SK-N-SH (cell line): ENCODE results near the gene FGF19. TPM values are rescaled to one million over a fixed set of nuclear protein-coding genes. Genes with fewer than 3 reads are reported as not detected.

Experiments used
- CTCF ChIA-PET: fragments of 300-600, 350-600 bp; formaldehyde crosslinking; extraction: SDS; loops from one replicate; lab custom pipeline; 2021; lab: Yijun Ruan, JAX
- POLR2A ChIA-PET: fragments of 350-600 bp; sonication (Branson Sonifier 250); formaldehyde crosslinking; extraction: SDS; loops from one replicate; lab custom pipeline; 2020; ENCODE audit warnings: antibody characterized with exemption, inconsistent platforms; lab: Yijun Ruan, JAX
- DNase-seq: peaks from one replicate; pipeline ENCODE4 v3.0.0; 2012
- H2AFZ ChIP-seq: fragments of 200-600 bp; sonication (generic); 2 replicates; pipeline ENCODE4 v1.8.1; 2016; ENCODE audit warnings: antibody characterized with exemption, mild to moderate bottlenecking, low read depth
- H3F3A ChIP-seq: fragments of 200-600 bp; sonication (generic); replicated peaks from 2 replicates; pipeline ENCODE3; 2016; ENCODE audit warnings: antibody characterized with exemption, mild to moderate bottlenecking; ENCODE audit not compliant: insufficient read depth
- H3K27ac ChIP-seq, 2 experiments: fragments of 200-500 bp in 1 of 2; fragments of 200-600 bp in 1 of 2; sonication (Bioruptor generic) in 1 of 2; sonication (generic), shearing (Covaris generic) in 1 of 2; 2 replicates each; pipeline versions ENCODE4 v1.5.1 to v1.6.1; 2014 to 2016; ENCODE audit warnings: low read depth in 2 of 2, inconsistent platforms in 1 of 2, low read length in 1 of 2, mild to moderate bottlenecking in 1 of 2, mixed read lengths in 1 of 2
- H3K27me3 ChIP-seq: fragments of 200-600 bp; sonication (generic), shearing (Covaris generic); 2 replicates; pipeline ENCODE4 v1.6.1; 2016; ENCODE audit warnings: mixed run types; ENCODE audit not compliant: insufficient read depth
- H3K36me3 ChIP-seq, 2 experiments: fragments of 200-500 bp in 1 of 2; fragments of 200-600 bp in 1 of 2; sonication (Bioruptor generic) in 1 of 2; sonication (generic) in 1 of 2; replicated peaks in 1 of 2; 2 replicates each; pipeline versions ENCODE3 to v1.5.1; 2014 to 2016; ENCODE audit warnings: low read length in 1 of 2, mild to moderate bottlenecking in 1 of 2; ENCODE audit not compliant: insufficient read depth in 2 of 2, control insufficient read depth in 1 of 2
- H3K4me1 ChIP-seq, 2 experiments: fragments of 200-500 bp in 1 of 2; fragments of 200-600 bp in 1 of 2; sonication (Bioruptor generic) in 1 of 2; sonication (generic), shearing (Covaris generic) in 1 of 2; 2 replicates each; pipeline versions ENCODE4 v1.5.1 to v1.6.1; 2014 to 2016; ENCODE audit warnings: low read depth in 1 of 2, low read length in 1 of 2, mixed run types in 1 of 2; ENCODE audit not compliant: insufficient read depth in 2 of 2, control insufficient read depth in 1 of 2
- H3K4me2 ChIP-seq: fragments of 200-600 bp; sonication (generic), shearing (Covaris generic); 2 replicates; pipeline ENCODE4 v1.6.1; 2017; ENCODE audit warnings: mixed run types
- H3K4me3 ChIP-seq, 2 experiments: fragments of 200-500 bp in 1 of 2; fragments of 200-600 bp in 1 of 2; sonication (Bioruptor generic) in 1 of 2; sonication (generic), shearing (Covaris generic) in 1 of 2; 2 replicates each; pipeline versions ENCODE4 v1.5.1 to v1.8.1; 2014 to 2016; ENCODE audit warnings: low read depth in 2 of 2, inconsistent platforms in 1 of 2, low read length in 1 of 2, mild to moderate bottlenecking in 1 of 2, mixed read lengths in 1 of 2, moderate library complexity in 1 of 2
- H3K79me2 ChIP-seq: fragments of 200-600 bp; sonication (generic); 2 replicates; pipeline ENCODE4 v1.8.1; 2017; ENCODE audit warnings: mild to moderate bottlenecking; ENCODE audit not compliant: insufficient read depth
- H3K9ac ChIP-seq: fragments of 200-600 bp; sonication (generic); 2 replicates; pipeline ENCODE4 v1.6.1; 2017; ENCODE audit warnings: mixed run types
- H3K9me2 ChIP-seq: fragments of 200-600 bp; sonication (generic); 2 replicates; pipeline ENCODE4 v1.6.1; 2017; ENCODE audit warnings: mixed run types
- H3K9me3 ChIP-seq: fragments of 200-600 bp; sonication (generic); 2 replicates; pipeline ENCODE4 v1.6.1; 2017; ENCODE audit warnings: mixed run types, mild to moderate bottlenecking, moderate library complexity
- H4K20me1 ChIP-seq: fragments of 200-600 bp; sonication (generic); 2 replicates; pipeline ENCODE4 v1.6.1; 2017; ENCODE audit warnings: mild to moderate bottlenecking, mixed run types; ENCODE audit not compliant: insufficient read depth
- ELF1 ChIP-seq: IDR thresholded peaks from 2 replicates; pipeline ENCODE4 v1.4.0; 2012
- EZH2phosphoT487 ChIP-seq: fragments of 200-600 bp; sonication (generic); IDR thresholded peaks from 2 replicates; pipeline ENCODE4 v1.6.1; 2017; ENCODE audit warnings: low read depth, mixed run types, mild to moderate bottlenecking, antibody characterized with exemption, moderate library complexity, borderline replicate concordance
- FOSL2 ChIP-seq: IDR thresholded peaks from 2 replicates; pipeline ENCODE4 v1.4.0; 2012; ENCODE audit warnings: low read depth, mild to moderate bottlenecking, moderate library complexity, borderline replicate concordance
- FOXM1 ChIP-seq: IDR thresholded peaks from 2 replicates; pipeline ENCODE4 v1.4.0; 2012; ENCODE audit warnings: low read depth, mild to moderate bottlenecking
- GABPA ChIP-seq: IDR thresholded peaks from 2 replicates; pipeline ENCODE4 v1.4.0; 2012; ENCODE audit warnings: low read depth, mild to moderate bottlenecking
- GATA2 ChIP-seq: sonication (generic); formaldehyde crosslinking; IDR thresholded peaks from 2 replicates; pipeline ENCODE4 v1.5.0; 2020; ENCODE audit warnings: mild to moderate bottlenecking, missing genetic modification reagents
- IRF3 ChIP-seq: fragments of 150-350 bp; IDR thresholded peaks from 2 replicates; pipeline ENCODE4 v1.6.1; 2016; ENCODE audit warnings: mild to moderate bottlenecking, low read depth, low read length
- MEF2A ChIP-seq: IDR thresholded peaks from 2 replicates; pipeline ENCODE4 v1.4.0; 2012; ENCODE audit warnings: low read depth, borderline replicate concordance
- NFIC ChIP-seq: IDR thresholded peaks from 2 replicates; pipeline ENCODE4 v1.4.0; 2012; ENCODE audit warnings: borderline replicate concordance
- NRF1 ChIP-seq: IDR thresholded peaks from 2 replicates; pipeline ENCODE4 v1.6.1; 2012; ENCODE audit warnings: low read depth, mild to moderate bottlenecking, low read length
- POLR2AphosphoS5 ChIP-seq: IDR thresholded peaks from 2 replicates; pipeline ENCODE4 v1.6.1; 2012; ENCODE audit warnings: low read depth, low read length
- RCOR1 ChIP-seq: fragments of 150-350 bp; IDR thresholded peaks from 2 replicates; pipeline ENCODE4 v1.6.1; 2017; ENCODE audit warnings: antibody characterized with exemption, low read length
- RFX5 ChIP-seq: IDR thresholded peaks from 2 replicates; pipeline ENCODE4 v1.6.1; 2012; ENCODE audit warnings: mild to moderate bottlenecking, improper control_type of control experiment, low read length
- RXRA ChIP-seq: IDR thresholded peaks from 2 replicates; pipeline ENCODE4 v1.4.0; 2012; ENCODE audit warnings: low read depth, mild to moderate bottlenecking, borderline replicate concordance
- SIN3A ChIP-seq: IDR thresholded peaks from 2 replicates; pipeline ENCODE4 v1.6.1; 2012; ENCODE audit warnings: low read depth, mild to moderate bottlenecking, low read length, moderate library complexity, borderline replicate concordance
- SMC3 ChIP-seq: IDR thresholded peaks from 2 replicates; pipeline ENCODE4 v1.6.1; 2012; ENCODE audit warnings: low read depth, low read length, improper control_type of control experiment
- TAF1 ChIP-seq: IDR thresholded peaks from 2 replicates; pipeline ENCODE4 v1.6.1; 2012; ENCODE audit warnings: low read depth, mild to moderate bottlenecking, low read length, moderate library complexity, borderline replicate concordance
- YY1 ChIP-seq: IDR thresholded peaks from 2 replicates; pipeline ENCODE4 v1.4.0; 2012; ENCODE audit warnings: low read depth, mild to moderate bottlenecking
- WGBS: methylation state at CpG from one replicate; pipeline ENCODE4 v1.1.6; 2017; ENCODE audit warnings: low lambda C conversion rate; 5-methylcytosine and 5-hydroxymethylcytosine counted together
- polyA plus RNA-seq, 3 experiments: library from polyadenylated mRNA; depleted of rRNA; stranded (reverse); fragments of >200 nt; gene quantifications; 2 replicates each; pipeline ENCODE4 v1.2.3, GENCODE V29; 2012
- TF ChIP-seq, protein P1 (sequence below): IDR thresholded peaks from 2 replicates; pipeline ENCODE4; 2012
- TF ChIP-seq, protein P2 (sequence below): IDR thresholded peaks from 2 replicates; pipeline ENCODE4 v1.4.0; 2012; ENCODE audit warnings: low read depth, borderline replicate concordance

FGF19 gene
- polyA plus RNA-seq, 1 of the 3 experiments (the other 2 are of a cell fraction) = not detected

DNA sequence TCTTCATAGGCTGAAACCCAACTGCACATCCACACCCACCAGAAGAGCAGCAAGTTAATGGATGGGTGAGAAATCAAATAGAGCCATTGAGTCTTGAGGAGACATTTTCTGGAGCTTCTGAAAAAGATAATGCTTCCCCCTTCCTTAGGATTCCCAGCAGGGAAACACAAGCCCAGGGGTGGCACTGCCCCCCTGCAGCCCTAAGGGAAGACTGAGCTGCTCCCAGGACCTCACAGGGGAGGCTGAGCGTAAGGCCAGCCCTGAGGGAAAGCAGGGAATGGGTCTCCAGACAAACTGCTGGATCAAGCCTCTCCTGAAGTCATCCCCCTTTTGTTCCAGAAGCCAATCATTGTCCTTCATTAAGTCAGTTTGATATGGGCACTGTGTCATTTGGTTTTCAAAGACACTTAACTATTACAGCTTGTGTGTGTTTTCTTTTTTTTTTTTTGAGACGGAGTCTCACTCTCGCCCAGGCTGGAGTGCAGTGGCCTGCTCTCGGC, 43.8 kb downstream of the FGF19 start:
- DNase-seq = peak; percentile 22
- WGBS = 92% methylated on average over 4 of the region's 4 CpGs
- TF ChIP-seq POLR2AphosphoS5 (no peak), GATA2 (CRISPR knock-in tag) (no peak), RFX5 (no peak), YY1 (no peak), NRF1 (no peak), TAF1 (no peak), FOXM1 (no peak), MEF2A (no peak), NFIC (no peak), SIN3A (no peak), IRF3 (no peak)
- TF ChIP-seq, all 33 proteins: peak for 0
- Histone ChIP-seq H3K36me3 (peaks cover 0 to 16% of the 10 kb centered on the region in 2 experiments), H3K79me2 (no peaks in the 10 kb centered on the region), H3F3A (peaks cover 14% of the 10 kb centered on the region), H3K4me2 (no peak overlapping the region), H2AFZ (no peak overlapping the region), H3K4me1 (no peaks in the 10 kb centered on the region; a peak in 1 of 4 replicates), H3K4me3 (no peak overlapping the region), H3K9me2 (no peaks in the 10 kb centered on the region), H3K27ac (no peak overlapping the region), H4K20me1 (peaks cover 9% of the 10 kb centered on the region; the same call in 1 of the 2 replicates), H3K9me3 (no peaks in the 10 kb centered on the region), H3K9ac (no peak overlapping the region), H3K27me3 (no peaks in the 10 kb centered on the region)
- CTCF ChIA-PET = interaction anchor here (1.1 to 8.9 kb wide), 4 partner anchors 10 to 559 kb away, joined by 3 to 84 read pairs (median 56); no protein-coding TSS in a partner anchor
- POLR2A ChIA-PET = interaction anchor here (1.8 kb wide), 1 partner anchor 11 kb away, joined by 4 read pairs; no protein-coding TSS in a partner anchor

DNA sequence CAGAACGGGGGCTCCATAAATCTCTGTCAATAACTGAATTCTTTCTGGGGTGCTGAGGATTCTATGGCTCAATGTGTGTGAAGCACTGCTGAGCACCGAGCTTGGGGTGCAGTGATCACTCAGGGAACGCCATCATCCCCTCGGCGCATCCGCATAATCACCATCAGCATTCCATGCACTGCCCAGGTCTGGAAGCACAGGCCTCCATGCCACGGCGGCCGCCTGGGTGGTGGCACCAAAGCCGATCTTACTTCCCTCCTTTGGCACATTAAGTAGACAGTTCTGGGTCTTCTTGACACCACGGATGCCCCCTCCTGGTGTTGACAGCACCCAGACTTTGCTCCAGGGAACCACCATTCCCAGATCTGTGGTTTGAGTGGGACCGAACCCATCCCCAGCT, 44.2 kb downstream of the FGF19 start:
- peaks cover 13% of the 10 kb centered on the region for H4K20me1 ChIP-seq
- WGBS = 94% methylated on average over 12 of the region's 12 CpGs
- peaks cover 19% of the 10 kb centered on the region for H3F3A ChIP-seq
- no peak overlapping the region for H3K27ac ChIP-seq
- H3K9me2 ChIP-seq = no peaks in the 10 kb centered on the region
- H3K27me3 ChIP-seq = no peaks in the 10 kb centered on the region
- ChIA-PET CTCF (interaction anchor here (1.1 to 8.9 kb wide), 6 partner anchors 9 to 558 kb away, joined by 3 to 84 read pairs (median 18); no protein-coding TSS in a partner anchor), POLR2A (interaction anchor here (1.8 kb wide), 1 partner anchor 10 kb away, joined by 4 read pairs; no protein-coding TSS in a partner anchor)
- H3K4me2 ChIP-seq = no peak overlapping the region
- no peaks in the 10 kb centered on the region for H3K9me3 ChIP-seq
- peaks cover 1 to 12% of the 10 kb centered on the region in 2 experiments for H3K36me3 ChIP-seq
- no peak overlapping the region for H2AFZ ChIP-seq
- H3K4me1 ChIP-seq = no peaks in the 10 kb centered on the region; a peak in 1 of 4 replicates
- H3K4me3 ChIP-seq = no peak overlapping the region
- H3K79me2 ChIP-seq = no peaks in the 10 kb centered on the region
- H3K9ac ChIP-seq = no peak overlapping the region
- DNase-seq = peak; percentile 22
- TF ChIP-seq, protein P1, sequence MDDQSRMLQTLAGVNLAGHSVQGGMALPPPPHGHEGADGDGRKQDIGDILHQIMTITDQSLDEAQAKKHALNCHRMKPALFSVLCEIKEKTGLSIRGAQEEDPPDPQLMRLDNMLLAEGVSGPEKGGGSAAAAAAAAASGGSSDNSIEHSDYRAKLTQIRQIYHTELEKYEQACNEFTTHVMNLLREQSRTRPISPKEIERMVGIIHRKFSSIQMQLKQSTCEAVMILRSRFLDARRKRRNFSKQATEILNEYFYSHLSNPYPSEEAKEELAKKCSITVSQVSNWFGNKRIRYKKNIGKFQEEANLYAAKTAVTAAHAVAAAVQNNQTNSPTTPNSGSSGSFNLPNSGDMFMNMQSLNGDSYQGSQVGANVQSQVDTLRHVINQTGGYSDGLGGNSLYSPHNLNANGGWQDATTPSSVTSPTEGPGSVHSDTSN = no peak
- TF ChIP-seq GABPA (no peak), SIN3A (no peak), FOXM1 (no peak), RCOR1 (no peak), RXRA (no peak), FOSL2 (no peak), ELF1 (no peak), SMC3 (no peak), TAF1 (no peak), IRF3 (no peak), RFX5 (no peak), NFIC (no peak), POLR2AphosphoS5 (no peak), EZH2phosphoT487 (no peak)
- TF ChIP-seq, protein P2, sequence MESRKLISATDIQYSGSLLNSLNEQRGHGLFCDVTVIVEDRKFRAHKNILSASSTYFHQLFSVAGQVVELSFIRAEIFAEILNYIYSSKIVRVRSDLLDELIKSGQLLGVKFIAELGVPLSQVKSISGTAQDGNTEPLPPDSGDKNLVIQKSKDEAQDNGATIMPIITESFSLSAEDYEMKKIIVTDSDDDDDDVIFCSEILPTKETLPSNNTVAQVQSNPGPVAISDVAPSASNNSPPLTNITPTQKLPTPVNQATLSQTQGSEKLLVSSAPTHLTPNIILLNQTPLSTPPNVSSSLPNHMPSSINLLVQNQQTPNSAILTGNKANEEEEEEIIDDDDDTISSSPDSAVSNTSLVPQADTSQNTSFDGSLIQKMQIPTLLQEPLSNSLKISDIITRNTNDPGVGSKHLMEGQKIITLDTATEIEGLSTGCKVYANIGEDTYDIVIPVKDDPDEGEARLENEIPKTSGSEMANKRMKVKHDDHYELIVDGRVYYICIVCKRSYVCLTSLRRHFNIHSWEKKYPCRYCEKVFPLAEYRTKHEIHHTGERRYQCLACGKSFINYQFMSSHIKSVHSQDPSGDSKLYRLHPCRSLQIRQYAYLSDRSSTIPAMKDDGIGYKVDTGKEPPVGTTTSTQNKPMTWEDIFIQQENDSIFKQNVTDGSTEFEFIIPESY = no peak
